Adrenal gland (tissue), 12 donors: ENCODE results near the gene MAPK10. TPM values are rescaled to one million over a fixed set of nuclear protein-coding genes. Genes with fewer than 3 reads are reported as not detected.

Experiments
- DNase-seq, 7 donors: peaks; one replicate each; pipeline ENCODE4 v3.0.0-alpha.2; 2019 to 2020
- H3K27ac ChIP-seq, 5 donors: fragments of 200-600 bp; sonication (generic) in 4 of 5; 1 replicate in 3 of 5; 2 replicates in 2 of 5; pipeline versions ENCODE4 v1.5.1 to v1.8.0; 2016 to 2020; ENCODE audit warnings: mild to moderate bottlenecking in 1 of 5
- H3K27me3 ChIP-seq: fragments of 200-600 bp; 2 replicates; pipeline ENCODE4 v1.8.0; 2021
- H3K36me3 ChIP-seq, 2 donors: fragments of 200-600 bp; replicated peaks in 1 of 2; 1 replicate in 1 of 2; 2 replicates in 1 of 2; pipeline versions ENCODE4 v1.5.1 to v1.8.0; 2018 to 2022
- H3K4me1 ChIP-seq, 2 donors: fragments of 200-600 bp; replicated peaks in 1 of 2; 1 replicate in 1 of 2; 2 replicates in 1 of 2; pipeline versions ENCODE4 v1.5.1 to v1.8.0; 2018 to 2021
- H3K4me3 ChIP-seq, 4 donors: fragments of 200-600 bp; sonication (generic) in 3 of 4; one replicate each; pipeline ENCODE4 v1.5.1; 2016 to 2018
- H3K9me3 ChIP-seq, 3 donors: fragments of 200-600 bp; sonication (generic) in 1 of 3; replicated peaks in 1 of 3; 1 replicate in 2 of 3; 2 replicates in 1 of 3; pipeline versions ENCODE4 v1.5.1 to v1.8.0; 2016 to 2021
- CTCF ChIP-seq, 6 experiments: fragments of 450-650 bp in 4 of 6; fragments of 200-600 bp in 2 of 6; sonication (generic) in 1 of 6; IDR thresholded peaks; 1 replicate in 5 of 6; 2 replicates in 1 of 6; pipeline versions ENCODE4 v1.5.1 to v1.8.0; 2016 to 2021; ENCODE audit warnings: antibody characterized with exemption in 6 of 6, mild to moderate bottlenecking in 2 of 6, moderate library complexity in 1 of 6
- POLR2A ChIP-seq, 2 donors: fragments of 450-650 bp; IDR thresholded peaks; one replicate each; pipeline ENCODE4 v1.6.1; 2017; ENCODE audit warnings: antibody characterized with exemption in 2 of 2, mild to moderate bottlenecking in 2 of 2, moderate library complexity in 1 of 2
- WGBS, 4 donors: extraction: QIAGEN DNeasy Blood & Tissue Kit in 2 of 4; methylation state at CpG; one replicate each; pipeline versions ENCODE4 v1.1.5 to v1.1.7; 2013 to 2017; 5-methylcytosine and 5-hydroxymethylcytosine counted together
- intact Hi-C, 2 donors: fragments of 100-400 bp; cut with DNase I; formaldehyde crosslinking; loops; one replicate each; pipeline versions ENCODE4 v1.14.1 to v1.15.0; 2022 to 2023
- polyA plus RNA-seq, 3 donors: library from polyadenylated mRNA; stranded (reverse); fragments of 200-250 nt in 2 of 3; fragments of 350-450 nt in 1 of 3; fragmentation: Illumina TruSeq in 1 of 3; extraction: RNeasy Lipid Tissue Mini Kit (QIAGEN cat#74804) in 1 of 3; gene quantifications; one replicate each; pipeline ENCODE4 v1.2.3, GENCODE V29; 2013 to 2014
- total RNA-seq, 9 donors: library from RNA; depleted of rRNA in 4 of 9; stranded (reverse); fragments of >200 nt in 4 of 9; fragments of 120-200 nt in 1 of 9; fragmentation: NEBNext Ultra II Directional in 1 of 9; extraction: Animal tissue kit (Norgen Biotek cat#: 25700) in 1 of 9; gene quantifications; one replicate each; pipeline versions ENCODE4 v1.1.0 to v1.2.4, GENCODE V29; 2013 to 2023
- donor health status: healthy with polysubstance abuse.
- donor health status: Bipolar disorder and iron deficiency.
- donor health status: DM: yes; HTN: yes; CAD: no.
- donor health status: DM: no; HTN: no; CAD: no.
- donor health status: DM: no; HTN: no; CAD: no.
- donor health status: DM: yes; HTN: yes; CAD: no.

MAPK10 gene
- total and polyA plus RNA-seq, 12 donors, result 11.6 to 160 (median 42.1) TPM

- no peaks in the 10 kb centered on the region for H3K36me3 ChIP-seq
- 55 to 70% (median 66%) methylated on average over 1 of the region's 1 CpG for WGBS, 4 donors
- H3K4me3 ChIP-seq, result no peak overlapping the region
- no peaks in the 10 kb centered on the region for H3K4me1 ChIP-seq
- no peak for DNase-seq
- no peaks in the 10 kb centered on the region for H3K9me3 ChIP-seq
- TF ChIP-seq POLR2A (IDR thresholded peaks at IDR 0.05) (no peak), CTCF (IDR thresholded peaks at IDR 0.05) (no peak)
- intact Hi-C loops, result no loop called here
- H3K27me3 ChIP-seq, result no peaks in the 10 kb centered on the region
- H3K27ac ChIP-seq, result no peak overlapping the region
Observed at GRCh38 chr4:86313656-86314055, 46.2 kb downstream of the MAPK10 start.

GRCh38 chr4:86307432-86307831 is 52.4 kb downstream of the MAPK10 start:
- no peaks in the 10 kb centered on the region for H3K27me3 ChIP-seq
- intact Hi-C loops, result no loop called here
- H3K9me3 ChIP-seq, result no peaks in the 10 kb centered on the region
- peak overlapping the region in 2 of 5 donors; percentile 2 to 22 for H3K27ac ChIP-seq
- TF ChIP-seq POLR2A (IDR thresholded peaks at IDR 0.05) (no peak), CTCF (IDR thresholded peaks at IDR 0.05) (no peak)
- peaks cover 0 to 15% of the 10 kb centered on the region in 2 donors for H3K4me1 ChIP-seq
- H3K4me3 ChIP-seq, result no peak overlapping the region
- DNase-seq, result no peak
- H3K36me3 ChIP-seq, result no peaks in the 10 kb centered on the region

GRCh38 chr4:86306816-86307215 is 53.0 kb downstream of the MAPK10 start:
- H3K4me1 ChIP-seq, result peaks cover 0 to 15% of the 10 kb centered on the region in 2 donors
- peak overlapping the region in 2 of 5 donors; percentile 22 to 40 for H3K27ac ChIP-seq
- H3K36me3 ChIP-seq, result no peaks in the 10 kb centered on the region
- TF ChIP-seq POLR2A (IDR thresholded peaks at IDR 0.05) (no peak), CTCF (IDR thresholded peaks at IDR 0.05) (no peak)
- no peaks in the 10 kb centered on the region for H3K9me3 ChIP-seq
- no peak for DNase-seq
- no peaks in the 10 kb centered on the region for H3K27me3 ChIP-seq
- intact Hi-C loops, result no loop called here
- no peak overlapping the region for H3K4me3 ChIP-seq
- WGBS, 4 donors, result 24 to 55% (median 44%) methylated on average over 3 of the region's 3 CpGs

GRCh38 chr4:86302830-86303229 is 57.0 kb downstream of the MAPK10 start:
- H3K4me3 ChIP-seq, result no peak overlapping the region
- WGBS, 4 donors, result 85 to 94% (median 90%) methylated on average over 2 of the region's 2 CpGs

More at GRCh38 chr4:86302830-86303229, 57.0 kb downstream of the MAPK10 start:
- H3K9me3 ChIP-seq, result no peaks in the 10 kb centered on the region
- no peak for DNase-seq
- H3K27me3 ChIP-seq, result no peaks in the 10 kb centered on the region
- intact Hi-C loops, result no loop called here
- peaks cover 0 to 15% of the 10 kb centered on the region in 2 donors for H3K4me1 ChIP-seq
- no peak overlapping the region for H3K27ac ChIP-seq
- TF ChIP-seq CTCF (IDR thresholded peaks at IDR 0.05), result no peak
- TF ChIP-seq POLR2A (IDR thresholded peaks at IDR 0.05), result no peak
- H3K36me3 ChIP-seq, result no peaks in the 10 kb centered on the region
